Peyer's patch (tissue), 4 donors: ENCODE data around the gene NCK2.

ENCODE experiments used
- CTCF ChIP-seq, 6 experiments: fragments of 450-650 bp in 4 of 6; fragments of 200-600 bp in 2 of 6; sonication (generic) in 1 of 6; IDR thresholded peaks; one replicate each; pipeline ENCODE4 v1.5.1; 2017 to 2019; ENCODE audit warnings: antibody characterized with exemption in 6 of 6, mild to moderate bottlenecking in 3 of 6, moderate library complexity in 1 of 6
- POLR2A ChIP-seq, 2 donors: fragments of 450-650 bp; IDR thresholded peaks; one replicate each; pipeline ENCODE4 v1.5.1; 2017; ENCODE audit warnings: antibody characterized with exemption in 2 of 2, mild to moderate bottlenecking in 2 of 2, moderate library complexity in 2 of 2

- TF ChIP-seq CTCF (IDR thresholded peaks at IDR 0.05) = no peak
- no peak for TF ChIP-seq POLR2A (IDR thresholded peaks at IDR 0.05)
Measured at GRCh38 chr2:105848367-105848766, 103.7 kb downstream of the NCK2 start.
